Osteoblast (primary cell): Measurements from ENCODE around the gene AGO4. TPM values are rescaled to one million over a fixed set of nuclear protein-coding genes. Genes with fewer than 3 reads are reported as not detected.

ENCODE experiments used
- DNase-seq: peaks from one replicate; pipeline ENCODE4 v3.0.0; 2011; ENCODE audit warnings: low spot score, mixed read lengths; ENCODE audit not compliant: insufficient read length; ENCODE audit errors: missing footprints
- H2AFZ ChIP-seq: 2 replicates; pipeline ENCODE4 v1.6.0; 2011; ENCODE audit warnings: mild to moderate bottlenecking, low read length
- H3K27ac ChIP-seq: 2 replicates; pipeline ENCODE4 v1.5.1; 2011; ENCODE audit warnings: mild to moderate bottlenecking, low read depth, low read length, moderate library complexity
- H3K27me3 ChIP-seq: 2 replicates; pipeline ENCODE4 v1.6.0; 2012; ENCODE audit warnings: mild to moderate bottlenecking, control low read depth, inconsistent platforms, low read length, moderate library complexity; ENCODE audit not compliant: insufficient read depth
- H3K36me3 ChIP-seq: 2 replicates; pipeline ENCODE4 v1.5.1; 2011; ENCODE audit warnings: mild to moderate bottlenecking, low read length, control low read depth, moderate library complexity; ENCODE audit not compliant: insufficient read depth
- H3K4me1 ChIP-seq: 2 replicates; pipeline ENCODE4 v1.5.1; 2011; ENCODE audit warnings: mild to moderate bottlenecking, low read length, control low read depth, moderate library complexity; ENCODE audit not compliant: insufficient read depth
- H3K4me2 ChIP-seq: 2 replicates; pipeline ENCODE4 v1.6.0; 2011; ENCODE audit warnings: mild to moderate bottlenecking, low read length; ENCODE audit not compliant: insufficient read depth
- H3K4me3 ChIP-seq: fragments of 200-600 bp; sonication (generic); 3 replicates; pipeline ENCODE4 v1.5.1; 2012; ENCODE audit warnings: mild to moderate bottlenecking, low read length, inconsistent platforms; ENCODE audit not compliant: insufficient read depth
- H3K79me2 ChIP-seq: 2 replicates; pipeline ENCODE4 v1.6.0; 2012; ENCODE audit warnings: mild to moderate bottlenecking, low read length, control low read depth, inconsistent platforms; ENCODE audit not compliant: insufficient read depth
- H3K9me3 ChIP-seq: 2 replicates; pipeline ENCODE4 v1.5.1; 2011; ENCODE audit warnings: low read depth, low read length, control low read depth
- H4K20me1 ChIP-seq: 2 replicates; pipeline ENCODE4 v1.6.0; 2012; ENCODE audit warnings: mild to moderate bottlenecking, low read length, control low read depth; ENCODE audit not compliant: insufficient read depth
- total RNA-seq: library from RNA; depleted of rRNA; stranded (reverse); fragments of >200 nt; gene quantifications from 2 replicates; pipeline ENCODE4 v1.2.3, GENCODE V29; 2012
- TF ChIP-seq, protein P1 (sequence below): IDR thresholded peaks from 2 replicates; pipeline ENCODE4 v1.5.1; 2011; ENCODE audit warnings: mild to moderate bottlenecking, low read depth, low read length, moderate library complexity; ENCODE audit errors: extremely low read depth

Gene AGO4
- total RNA-seq, 1 donor: 23.2 TPM

DNA sequence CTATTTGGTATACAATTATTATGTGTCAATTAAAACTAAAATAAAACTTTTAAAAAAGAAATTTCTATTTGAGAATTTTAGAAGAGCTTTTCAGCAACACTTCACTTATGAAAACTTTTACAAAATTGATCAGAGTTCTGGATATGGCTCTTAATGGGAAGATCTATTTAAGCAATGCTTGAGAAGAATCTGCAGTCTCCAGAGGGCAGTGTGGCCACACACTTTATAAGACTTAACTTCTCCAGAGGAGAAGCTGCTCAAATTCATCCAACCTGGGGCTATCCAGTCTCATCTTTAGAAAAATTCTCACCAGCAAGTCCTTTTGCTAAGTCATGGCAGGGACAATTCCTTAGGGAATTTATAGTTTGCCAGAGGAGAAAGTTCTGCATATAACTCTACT, 50.0 kb downstream of the AGO4 start:
- no peaks in the 10 kb centered on the region for H3K27me3 ChIP-seq
- no peak overlapping the region for H3K27ac ChIP-seq
- TF ChIP-seq, protein P1, sequence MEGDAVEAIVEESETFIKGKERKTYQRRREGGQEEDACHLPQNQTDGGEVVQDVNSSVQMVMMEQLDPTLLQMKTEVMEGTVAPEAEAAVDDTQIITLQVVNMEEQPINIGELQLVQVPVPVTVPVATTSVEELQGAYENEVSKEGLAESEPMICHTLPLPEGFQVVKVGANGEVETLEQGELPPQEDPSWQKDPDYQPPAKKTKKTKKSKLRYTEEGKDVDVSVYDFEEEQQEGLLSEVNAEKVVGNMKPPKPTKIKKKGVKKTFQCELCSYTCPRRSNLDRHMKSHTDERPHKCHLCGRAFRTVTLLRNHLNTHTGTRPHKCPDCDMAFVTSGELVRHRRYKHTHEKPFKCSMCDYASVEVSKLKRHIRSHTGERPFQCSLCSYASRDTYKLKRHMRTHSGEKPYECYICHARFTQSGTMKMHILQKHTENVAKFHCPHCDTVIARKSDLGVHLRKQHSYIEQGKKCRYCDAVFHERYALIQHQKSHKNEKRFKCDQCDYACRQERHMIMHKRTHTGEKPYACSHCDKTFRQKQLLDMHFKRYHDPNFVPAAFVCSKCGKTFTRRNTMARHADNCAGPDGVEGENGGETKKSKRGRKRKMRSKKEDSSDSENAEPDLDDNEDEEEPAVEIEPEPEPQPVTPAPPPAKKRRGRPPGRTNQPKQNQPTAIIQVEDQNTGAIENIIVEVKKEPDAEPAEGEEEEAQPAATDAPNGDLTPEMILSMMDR: peak; percentile 27
- H3K36me3 ChIP-seq: peaks cover 11% of the 10 kb centered on the region
- no peak overlapping the region for H3K4me2 ChIP-seq
- H3K79me2 ChIP-seq: no peaks in the 10 kb centered on the region
- no peaks in the 10 kb centered on the region for H4K20me1 ChIP-seq
- no peak for DNase-seq
- H3K9me3 ChIP-seq: no peaks in the 10 kb centered on the region
- H3K4me3 ChIP-seq: no peak overlapping the region
- H2AFZ ChIP-seq: no peak overlapping the region
- no peaks in the 10 kb centered on the region for H3K4me1 ChIP-seq

DNA sequence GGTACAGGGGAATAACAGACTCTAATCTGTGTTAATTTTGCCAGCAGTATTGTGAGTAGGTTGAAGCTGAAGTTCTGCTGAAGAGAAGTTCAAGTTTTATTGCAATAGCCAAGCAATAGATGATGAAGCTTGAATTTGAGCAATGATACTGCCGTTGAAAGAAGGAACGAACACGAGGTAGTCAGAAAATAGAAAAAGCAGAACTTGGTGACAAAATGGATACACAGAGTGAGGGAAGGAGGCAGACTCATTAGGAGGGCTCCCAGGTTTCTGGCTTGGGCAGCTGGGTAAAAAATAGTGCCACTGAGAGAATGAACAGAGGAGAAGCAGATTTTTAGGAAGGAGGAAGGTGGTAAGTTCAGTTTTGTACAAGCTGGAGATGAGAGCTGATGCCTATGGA, 52.9 kb downstream of the AGO4 start:
- no peak overlapping the region for H3K4me3 ChIP-seq
- peaks cover 3% of the 10 kb centered on the region for H3K36me3 ChIP-seq
- no peak overlapping the region for H3K4me2 ChIP-seq
- no peaks in the 10 kb centered on the region for H3K9me3 ChIP-seq
- no peaks in the 10 kb centered on the region for H3K4me1 ChIP-seq
- H4K20me1 ChIP-seq: no peaks in the 10 kb centered on the region
- TF ChIP-seq, protein P1: no peak
- H3K27me3 ChIP-seq: no peaks in the 10 kb centered on the region
- H3K79me2 ChIP-seq: no peaks in the 10 kb centered on the region
- DNase-seq: no peak
- H2AFZ ChIP-seq: no peak overlapping the region
- H3K27ac ChIP-seq: no peak overlapping the region

DNA sequence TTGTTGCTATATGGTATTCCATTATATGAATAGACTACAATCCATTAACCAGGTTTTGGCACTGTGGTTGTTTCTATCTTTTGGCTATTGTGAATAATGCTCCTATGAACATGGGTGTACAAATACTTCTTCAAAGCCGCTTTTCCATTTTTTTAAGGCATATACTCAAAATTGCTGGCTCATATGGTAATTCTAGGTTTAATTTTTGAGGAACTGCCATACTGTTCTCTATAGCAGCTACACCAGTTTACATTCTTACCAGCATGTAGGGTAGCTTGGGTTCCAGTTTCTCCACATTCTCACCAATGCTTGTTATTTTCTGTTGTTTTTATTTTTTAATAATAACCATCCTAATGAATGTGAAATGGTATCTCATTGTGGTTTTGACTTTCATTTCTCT, 55.3 kb downstream of the AGO4 start:
- no peak for DNase-seq
- H4K20me1 ChIP-seq: no peaks in the 10 kb centered on the region
- TF ChIP-seq, protein P1: no peak
- no peak overlapping the region for H3K4me3 ChIP-seq
- H3K36me3 ChIP-seq: no peaks in the 10 kb centered on the region
- no peak overlapping the region for H3K27ac ChIP-seq
- no peaks in the 10 kb centered on the region for H3K79me2 ChIP-seq
- H3K4me2 ChIP-seq: no peak overlapping the region
- no peak overlapping the region for H2AFZ ChIP-seq
- H3K9me3 ChIP-seq: no peaks in the 10 kb centered on the region
- H3K4me1 ChIP-seq: no peaks in the 10 kb centered on the region
- no peaks in the 10 kb centered on the region for H3K27me3 ChIP-seq

DNA sequence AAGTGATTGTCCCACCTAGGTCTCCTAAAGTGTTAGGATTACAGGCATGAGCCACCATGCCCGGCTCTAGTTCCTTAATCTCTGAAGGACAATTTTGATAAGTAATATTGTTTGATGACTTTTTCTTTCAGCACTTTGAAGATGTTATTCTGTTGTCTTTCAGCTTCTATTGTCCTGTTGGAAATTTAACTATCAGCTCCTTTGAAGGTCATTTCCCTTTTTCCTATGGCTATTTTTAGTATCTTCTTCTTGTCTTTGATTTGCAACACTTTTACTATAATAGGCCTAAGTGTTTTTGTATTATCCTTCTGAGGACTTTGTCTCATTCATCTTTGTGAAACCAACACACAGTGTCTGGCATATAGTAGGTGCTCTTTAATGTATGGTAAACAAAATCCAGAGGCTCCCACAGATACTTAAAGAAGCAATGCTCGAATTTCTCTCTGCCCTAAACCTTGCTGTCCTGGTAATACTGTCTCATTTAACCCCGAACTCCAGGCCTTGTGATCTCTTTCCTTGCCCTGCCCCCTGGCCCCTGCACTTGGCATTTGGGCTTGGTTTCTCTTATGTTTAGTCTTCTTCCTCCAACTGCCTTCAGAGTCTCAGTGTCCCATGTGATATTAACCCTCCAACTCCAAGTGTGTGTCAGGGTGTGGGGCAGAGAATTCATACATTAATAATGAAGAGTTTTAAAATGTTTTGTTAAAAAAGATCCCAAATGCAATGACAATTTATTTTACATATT, 56.2 kb downstream of the AGO4 start:
- DNase-seq: no peak
- Histone ChIP-seq H4K20me1 (no peaks in the 10 kb centered on the region), H3K9me3 (no peaks in the 10 kb centered on the region), H3K27me3 (no peaks in the 10 kb centered on the region), H3K4me1 (no peaks in the 10 kb centered on the region), H2AFZ (no peak overlapping the region), H3K36me3 (no peaks in the 10 kb centered on the region), H3K79me2 (no peaks in the 10 kb centered on the region), H3K4me2 (no peak overlapping the region), H3K27ac (no peak overlapping the region), H3K4me3 (no peak overlapping the region)
- TF ChIP-seq, protein P1: no peak
